Mucosa of rectum (tissue), 2 donors: ENCODE results near the gene NOS1.

Source experiments
- H3K27ac ChIP-seq, 2 donors: one replicate each; pipeline ENCODE4 v1.7.0; 2013; ENCODE audit warnings: inconsistent platforms in 2 of 2, low read depth in 2 of 2, low read length in 2 of 2
- H3K27me3 ChIP-seq, 2 donors: one replicate each; pipeline ENCODE4 v1.7.0; 2013; ENCODE audit warnings: low read length in 2 of 2; ENCODE audit not compliant: control insufficient read depth in 2 of 2, insufficient read depth in 2 of 2
- H3K36me3 ChIP-seq, 2 donors: one replicate each; pipeline ENCODE4 v1.7.0; 2013; ENCODE audit warnings: low read length in 2 of 2; ENCODE audit not compliant: control insufficient read depth in 2 of 2, insufficient read depth in 2 of 2
- H3K4me1 ChIP-seq, 2 donors: one replicate each; pipeline ENCODE4 v1.7.0; 2013; ENCODE audit warnings: low read length in 2 of 2, mild to moderate bottlenecking in 1 of 2; ENCODE audit not compliant: control insufficient read depth in 2 of 2, insufficient read depth in 2 of 2
- H3K4me3 ChIP-seq, 2 donors: one replicate each; pipeline ENCODE4 v1.7.0; 2013; ENCODE audit warnings: low read length in 2 of 2
- H3K9ac ChIP-seq, 2 donors: one replicate each; pipeline ENCODE4 v1.7.0; 2013; ENCODE audit warnings: low read length in 2 of 2, low read depth in 1 of 2, mild to moderate bottlenecking in 1 of 2
- H3K9me3 ChIP-seq, 2 donors: one replicate each; pipeline ENCODE4 v1.7.0; 2013; ENCODE audit warnings: low read length in 2 of 2; ENCODE audit not compliant: control insufficient read depth in 2 of 2
- donor health status: healthy.
- donor health status: Normal muscosa, but diverticular disease.

NOS1 gene

DNA sequence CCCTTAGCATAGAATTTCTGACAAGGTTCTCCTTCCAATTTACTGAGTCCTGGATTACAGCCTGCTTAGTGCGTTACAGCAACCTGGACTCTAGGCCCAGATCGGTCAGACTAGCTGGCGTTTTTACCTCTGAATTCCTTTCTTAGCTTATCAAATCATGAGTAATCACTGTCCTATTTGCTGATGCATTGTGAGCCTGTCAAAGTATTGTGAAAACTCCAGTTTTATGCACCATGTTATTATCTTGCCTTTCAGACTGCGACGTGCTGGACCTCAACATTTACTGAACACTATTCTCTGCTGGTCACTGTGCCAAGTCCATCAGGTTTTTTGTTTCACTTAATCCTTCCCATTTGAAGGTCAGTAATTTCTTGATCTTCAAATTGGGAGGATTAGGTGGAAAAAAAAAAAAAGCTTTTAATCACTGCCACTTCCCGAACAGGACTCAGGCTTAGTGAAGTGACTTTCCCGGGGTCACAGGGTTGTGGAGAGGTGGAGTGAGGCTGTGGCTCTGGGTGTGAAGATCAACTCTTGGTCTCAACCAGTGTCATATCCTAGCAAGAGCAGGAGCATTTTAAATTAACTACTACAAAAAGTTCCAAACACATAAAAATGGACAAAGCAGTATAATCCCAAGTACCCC lies 202.4 kb downstream of the NOS1 start:
- no peaks in the 10 kb centered on the region for H3K9me3 ChIP-seq
- no peak overlapping the region for H3K4me3 ChIP-seq
- H3K27me3 ChIP-seq, result no peaks in the 10 kb centered on the region
- H3K4me1 ChIP-seq, result no peaks in the 10 kb centered on the region
- H3K36me3 ChIP-seq, result peaks cover 63 to 82% of the 10 kb centered on the region in 2 donors
- H3K9ac ChIP-seq, result no peak overlapping the region
- no peak overlapping the region for H3K27ac ChIP-seq
